GM12878 (cell line): Measurements from ENCODE around the gene SYPL2. TPM values are rescaled to one million over a fixed set of nuclear protein-coding genes. Genes with fewer than 3 reads are reported as not detected.
A peak's percentile ranks its signal among the peaks of the same experiment; 100 is the strongest.

Experiments used
- ATAC-seq: fragments of 200-7000 bp; cut with Tn5 transposase; 3 replicates; pipeline ENCODE4 v1.9.1; 2020; ENCODE audit warnings: mild to moderate bottlenecking, moderate library complexity
- BruUV-seq: library from RNA; stranded (reverse); fragments of 400-500 nt; replicated peaks from 2 replicates; lab custom pipeline; 2021; lab: Mats Ljungman, UMichigan
- CTCF ChIA-PET: fragments of 300-600 bp; sonication (Branson Sonifier 250); formaldehyde crosslinking; extraction: SDS; loops from one replicate; lab custom pipeline; 2021; ENCODE audit warnings: inconsistent platforms; lab: Yijun Ruan, JAX
- POLR2A ChIA-PET: fragments of 350-600 bp; formaldehyde crosslinking; extraction: SDS; loops from one replicate; lab custom pipeline; 2021; ENCODE audit warnings: inconsistent platforms; lab: Charles Lee
- RAD21 ChIA-PET: fragments of 300-600 bp; sonication (Branson Sonifier 250); formaldehyde crosslinking; loops from one replicate; lab custom pipeline; 2023; ENCODE audit warnings: antibody characterized with exemption; ENCODE audit not compliant: unreplicated experiment; lab: Charles Lee
- SMC1A ChIA-PET: fragments of 300-600 bp; sonication (Branson Sonifier 250); formaldehyde crosslinking; loops from one replicate; lab custom pipeline; 2023; ENCODE audit not compliant: unreplicated experiment, uncharacterized antibody; lab: Charles Lee
- DNase-seq: peaks from one replicate; pipeline ENCODE4 v3.0.0-alpha.2; 2011; ENCODE audit warnings: low read depth, low spot score
- FAIRE-seq: peaks from 3 replicates; lab custom pipeline; 2011; peaks lifted over from hg19 to GRCh38; lab: Jason Lieb, UNC
- H2AFZ ChIP-seq: 2 replicates; pipeline ENCODE4 v1.6.0; 2011; ENCODE audit warnings: low read depth, low read length, control low read depth; ENCODE audit not compliant: control insufficient read depth
- H3K27ac ChIP-seq: 2 replicates; pipeline ENCODE4 v1.5.1; 2011; ENCODE audit warnings: control low read depth; ENCODE audit not compliant: control insufficient read depth, insufficient read depth
- H3K27me3 ChIP-seq, 2 experiments: replicated peaks in 1 of 2; 2 replicates each; pipeline versions ENCODE4 v1.6.0 to v1.6.1; 2011; ENCODE audit warnings: low read length in 1 of 2; ENCODE audit not compliant: control insufficient read depth in 2 of 2, insufficient read depth in 2 of 2
- H3K36me3 ChIP-seq, 2 experiments: 2 replicates each; pipeline ENCODE4 v1.5.1; 2011; ENCODE audit warnings: low read length in 1 of 2; ENCODE audit not compliant: control insufficient read depth in 2 of 2, insufficient read depth in 2 of 2
- H3K4me1 ChIP-seq: 2 replicates; pipeline ENCODE4 v1.6.1; 2011; ENCODE audit warnings: mild to moderate bottlenecking, low read length, moderate library complexity, mixed read lengths; ENCODE audit not compliant: control insufficient read depth, insufficient read depth
- H3K4me2 ChIP-seq: 2 replicates; pipeline ENCODE4 v1.6.0; 2011; ENCODE audit warnings: control low read depth; ENCODE audit not compliant: control insufficient read depth, insufficient read depth
- H3K4me3 ChIP-seq: fragments of 200-600 bp; sonication (generic); 2 replicates; pipeline ENCODE4 v1.5.1; 2016
- H3K79me2 ChIP-seq: 2 replicates; pipeline ENCODE4 v1.6.0; 2011; ENCODE audit warnings: low read length; ENCODE audit not compliant: control insufficient read depth, insufficient read depth
- H3K9ac ChIP-seq: 2 replicates; pipeline ENCODE4 v1.8.0; 2011; ENCODE audit warnings: low read length, control low read depth, mixed read lengths; ENCODE audit not compliant: control insufficient read depth, insufficient read depth
- H3K9me3 ChIP-seq: replicated peaks from 3 replicates; pipeline ENCODE4 v1.5.1; 2011; ENCODE audit warnings: mild to moderate bottlenecking, low read length; ENCODE audit not compliant: control insufficient read depth, insufficient read depth
- H4K20me1 ChIP-seq: 2 replicates; pipeline ENCODE4 v1.6.0; 2011; ENCODE audit not compliant: control insufficient read depth, insufficient read depth
- BCL3 ChIP-seq: IDR thresholded peaks from 2 replicates; pipeline ENCODE4 v1.6.1; 2011; ENCODE audit warnings: borderline replicate concordance, low read depth, mild to moderate bottlenecking, moderate library complexity, low read length; ENCODE audit not compliant: insufficient read depth, poor library complexity, severe bottlenecking
- CREB1 ChIP-seq: IDR thresholded peaks from 2 replicates; pipeline ENCODE4 v1.6.1; 2012; ENCODE audit warnings: low read depth, mild to moderate bottlenecking, inconsistent platforms
- DPF2 ChIP-seq: fragments of 450-650 bp; IDR thresholded peaks from 2 replicates; pipeline ENCODE4 v1.6.1; 2017; ENCODE audit warnings: mild to moderate bottlenecking
- NFYA ChIP-seq: IDR thresholded peaks from 2 replicates; pipeline ENCODE4 v1.6.1; 2011; ENCODE audit warnings: low read depth, mild to moderate bottlenecking, low read length, improper control_type of control experiment, borderline replicate concordance
- POU2F2 ChIP-seq: IDR thresholded peaks from 3 replicates; pipeline ENCODE4 v1.6.1; 2011; ENCODE audit warnings: low read depth, mild to moderate bottlenecking, low read length, borderline replicate concordance
- RFX5 ChIP-seq: IDR thresholded peaks from 2 replicates; pipeline ENCODE4 v1.6.1; 2011; ENCODE audit warnings: low read depth, low read length, improper control_type of control experiment
- SP1 ChIP-seq: IDR thresholded peaks from one replicate; pipeline ENCODE4 v1.6.1; 2011; ENCODE audit warnings: low read depth, low read length
- TCF7 ChIP-seq: IDR thresholded peaks from 2 replicates; pipeline ENCODE4 v1.6.1; 2014; ENCODE audit warnings: antibody characterized with exemption, borderline replicate concordance
- ZNF622 ChIP-seq: fragments of 450-650 bp; IDR thresholded peaks from 2 replicates; pipeline ENCODE4 v1.6.1; 2017; ENCODE audit warnings: mild to moderate bottlenecking, inconsistent platforms
- ZSCAN29 ChIP-seq: fragments of 450-650 bp; IDR thresholded peaks from 2 replicates; pipeline ENCODE4 v1.6.1; 2017; ENCODE audit warnings: mild to moderate bottlenecking, moderate library complexity
- WGBS: methylation state at CpG from one replicate; pipeline ENCODE4 v1.1.6; 2016; ENCODE audit warnings: low lambda C conversion rate; ENCODE audit not compliant: insufficient replicate concordance, insufficient coverage; ENCODE audit errors: missing lambda C conversion rate; 5-methylcytosine and 5-hydroxymethylcytosine counted together
- in situ Hi-C: fragments of 300-500 bp; cut with MboI; formaldehyde crosslinking; loops from 9 replicates; pipeline ENCODE4 v1.14.3; 2018; ENCODE audit warnings: mixed read lengths
- intact Hi-C: fragments of 100-400 bp; cut with micrococcal nuclease; formaldehyde crosslinking; loops from one replicate; pipeline ENCODE4 v1.14.2; 2022; ENCODE audit not compliant: unreplicated experiment
- polyA plus RNA-seq, 11 experiments: library from polyadenylated mRNA; depleted of rRNA in 4 of 11; unstranded in 6 of 11; stranded (reverse) in 5 of 11; fragments of >200 nt; fragmentation: Nextera tagmentation in 4 of 11; fragmentation: Illumina TruSeq in 1 of 11; extraction: Ambion mirVana in 4 of 11; extraction: Trizol in 1 of 11; gene quantifications; 1 replicate in 1 of 11; 2 replicates in 10 of 11; pipeline versions ENCODE4 v1.2.1 to v1.2.3, GENCODE V29; 2011 to 2016; ENCODE audit warnings: inconsistent platforms in 2 of 11, missing spikeins in 2 of 11, low read depth in 1 of 11
- total RNA-seq, 4 experiments: library from RNA; depleted of rRNA in 3 of 4; stranded (reverse); fragments of >200 nt in 3 of 4; fragmentation: Illumina TruSeq in 1 of 4; extraction: Trizol in 1 of 4; gene quantifications; 2 replicates each; pipeline versions ENCODE4 v1.2.1 to v1.2.3, GENCODE V29; 2013 to 2021
- TF ChIP-seq, protein P1 (sequence below): fragments of 450-650 bp; IDR thresholded peaks from 2 replicates; pipeline ENCODE4 v1.6.1; 2017; ENCODE audit warnings: mild to moderate bottlenecking
- TF ChIP-seq, protein P2 (sequence below): fragments of 450-650 bp; formaldehyde crosslinking; IDR thresholded peaks from 2 replicates; pipeline ENCODE4 v1.5.0; 2022; ENCODE audit warnings: mild to moderate bottlenecking, missing genetic modification characterization
- TF ChIP-seq, protein P3 (sequence below): fragments of 450-650 bp; conservative IDR thresholded peaks from 2 replicates; pipeline ENCODE4 v1.6.1; 2017; ENCODE audit warnings: mild to moderate bottlenecking, moderate library complexity

SYPL2 gene
- total and polyA plus RNA-seq, 10 of the 15 experiments (the other 5 are each of a cell fraction or from before 2014, with no cell fraction given) = 0.04 to 0.11 (median 0.06) TPM; not detected in 3

DNA sequence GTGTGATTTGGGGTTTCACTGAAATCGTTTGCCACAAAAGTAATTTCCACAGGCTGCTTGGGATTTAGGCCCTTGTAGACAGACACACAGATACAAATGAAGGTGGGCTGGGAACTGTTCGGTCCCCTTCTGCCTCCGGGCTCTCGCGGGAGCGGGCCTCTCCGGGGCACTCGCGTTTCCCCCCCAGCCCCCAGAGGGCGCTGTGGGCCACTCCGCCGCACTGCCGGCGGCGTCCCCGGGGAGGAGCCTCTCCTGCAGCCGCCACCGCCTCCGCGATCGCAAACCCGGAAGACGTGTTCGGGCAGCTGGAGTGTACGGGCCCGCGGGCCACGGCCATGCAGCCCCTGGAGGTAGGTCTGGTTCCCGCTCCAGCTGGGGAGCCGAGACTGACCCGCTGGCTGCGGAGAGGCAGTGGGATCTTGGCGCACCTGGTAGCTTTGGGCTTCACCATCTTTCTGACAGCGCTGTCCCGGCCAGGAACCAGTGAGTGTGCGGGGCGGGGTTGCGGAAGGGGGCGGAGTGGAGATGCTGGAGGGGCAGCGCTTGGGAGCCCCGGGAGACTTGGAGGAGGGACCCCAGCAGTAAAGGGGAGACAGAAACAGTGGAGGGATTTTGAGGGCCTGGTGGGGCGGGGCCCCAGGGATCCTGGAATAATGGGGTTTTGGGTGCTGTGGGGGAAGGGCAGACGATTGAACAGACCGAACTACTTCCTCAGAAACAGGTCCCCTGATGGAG lies 27.6 kb downstream of the SYPL2 start, which contains the start of gene CYB561D1:
CYB561D1 (plus strand) TSS at position 290 of the 735 bp plus-strand sequence; CDS start at position 336, 46 bp downstream.
- H3K9me3 ChIP-seq = no peaks in the 10 kb centered on the region
- H4K20me1 ChIP-seq = no peaks in the 10 kb centered on the region
- peak within 1 kb of the TSS; percentile 77 for H3K9ac ChIP-seq
- peak; percentile 94 for ATAC-seq
- intact Hi-C loops = loop anchor here (1.0 to 5.0 kb wide), 2 partner anchors 38 to 128 kb away; no protein-coding TSS in a partner anchor
- peak within 1 kb of the TSS; percentile 82 for H3K4me3 ChIP-seq
- H3K36me3 ChIP-seq = peaks cover 8 to 9% of the 10 kb centered on the region in 2 experiments; a peak in 3 of 4 replicates
- peak within 1 kb of the TSS; percentile 88 for H3K4me2 ChIP-seq
- peaks cover 4% of the 10 kb centered on the region for H3K4me1 ChIP-seq
- RAD21 ChIA-PET = interaction anchor here (0.8 to 13.4 kb wide), 5 partner anchors 17 to 94 kb away, joined by 3 to 422 read pairs (median 5); partner anchors contain the start of gene GNAI3
- peaks cover 9% of the 10 kb centered on the region for H3K79me2 ChIP-seq
- under 1% methylated on average over 35 of the region's 44 CpGs for WGBS
- SMC1A ChIA-PET = interaction anchor here (0.9 to 14.4 kb wide), 8 partner anchors 9 to 281 kb away, joined by 3 to 431 read pairs (median 3); partner anchors contain the start of genes PSRC1 and SARS1
- no peaks in the 10 kb centered on the region for H3K27me3 ChIP-seq
- peak within 1 kb of the TSS; percentile 99 for H2AFZ ChIP-seq
- no TSS peak for BruUV-seq
- DNase-seq = peak; percentile 55
- peak within 1 kb of the TSS; percentile 79 for H3K27ac ChIP-seq
- peak; percentile 81 for FAIRE-seq
- CTCF ChIA-PET = interaction anchor here (0.7 to 26.7 kb wide), 12 partner anchors 10 to 215 kb away, joined by 3 to 1280 read pairs (median 4); partner anchors contain the start of genes AMIGO1, ATXN7L2, GNAI3 and GPR61
- POLR2A ChIA-PET = interaction anchor here (0.9 to 2.5 kb wide), 6 partner anchors 9 to 66 kb away, joined by 3 to 17 read pairs (median 5); no protein-coding TSS in a partner anchor
- in situ Hi-C loops = loop anchor here (5.0 kb wide), 1 partner anchor 38 kb away; no protein-coding TSS in a partner anchor
- no peak for TF ChIP-seq ZSCAN29
- no peak for TF ChIP-seq TCF7
- 0 out of 3 replicates have a peak, but pooled peaks have one; percentile 39 for TF ChIP-seq POU2F2
- TF ChIP-seq, protein P1, sequence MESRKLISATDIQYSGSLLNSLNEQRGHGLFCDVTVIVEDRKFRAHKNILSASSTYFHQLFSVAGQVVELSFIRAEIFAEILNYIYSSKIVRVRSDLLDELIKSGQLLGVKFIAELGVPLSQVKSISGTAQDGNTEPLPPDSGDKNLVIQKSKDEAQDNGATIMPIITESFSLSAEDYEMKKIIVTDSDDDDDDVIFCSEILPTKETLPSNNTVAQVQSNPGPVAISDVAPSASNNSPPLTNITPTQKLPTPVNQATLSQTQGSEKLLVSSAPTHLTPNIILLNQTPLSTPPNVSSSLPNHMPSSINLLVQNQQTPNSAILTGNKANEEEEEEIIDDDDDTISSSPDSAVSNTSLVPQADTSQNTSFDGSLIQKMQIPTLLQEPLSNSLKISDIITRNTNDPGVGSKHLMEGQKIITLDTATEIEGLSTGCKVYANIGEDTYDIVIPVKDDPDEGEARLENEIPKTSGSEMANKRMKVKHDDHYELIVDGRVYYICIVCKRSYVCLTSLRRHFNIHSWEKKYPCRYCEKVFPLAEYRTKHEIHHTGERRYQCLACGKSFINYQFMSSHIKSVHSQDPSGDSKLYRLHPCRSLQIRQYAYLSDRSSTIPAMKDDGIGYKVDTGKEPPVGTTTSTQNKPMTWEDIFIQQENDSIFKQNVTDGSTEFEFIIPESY = no peak
- TF ChIP-seq, protein P2, sequence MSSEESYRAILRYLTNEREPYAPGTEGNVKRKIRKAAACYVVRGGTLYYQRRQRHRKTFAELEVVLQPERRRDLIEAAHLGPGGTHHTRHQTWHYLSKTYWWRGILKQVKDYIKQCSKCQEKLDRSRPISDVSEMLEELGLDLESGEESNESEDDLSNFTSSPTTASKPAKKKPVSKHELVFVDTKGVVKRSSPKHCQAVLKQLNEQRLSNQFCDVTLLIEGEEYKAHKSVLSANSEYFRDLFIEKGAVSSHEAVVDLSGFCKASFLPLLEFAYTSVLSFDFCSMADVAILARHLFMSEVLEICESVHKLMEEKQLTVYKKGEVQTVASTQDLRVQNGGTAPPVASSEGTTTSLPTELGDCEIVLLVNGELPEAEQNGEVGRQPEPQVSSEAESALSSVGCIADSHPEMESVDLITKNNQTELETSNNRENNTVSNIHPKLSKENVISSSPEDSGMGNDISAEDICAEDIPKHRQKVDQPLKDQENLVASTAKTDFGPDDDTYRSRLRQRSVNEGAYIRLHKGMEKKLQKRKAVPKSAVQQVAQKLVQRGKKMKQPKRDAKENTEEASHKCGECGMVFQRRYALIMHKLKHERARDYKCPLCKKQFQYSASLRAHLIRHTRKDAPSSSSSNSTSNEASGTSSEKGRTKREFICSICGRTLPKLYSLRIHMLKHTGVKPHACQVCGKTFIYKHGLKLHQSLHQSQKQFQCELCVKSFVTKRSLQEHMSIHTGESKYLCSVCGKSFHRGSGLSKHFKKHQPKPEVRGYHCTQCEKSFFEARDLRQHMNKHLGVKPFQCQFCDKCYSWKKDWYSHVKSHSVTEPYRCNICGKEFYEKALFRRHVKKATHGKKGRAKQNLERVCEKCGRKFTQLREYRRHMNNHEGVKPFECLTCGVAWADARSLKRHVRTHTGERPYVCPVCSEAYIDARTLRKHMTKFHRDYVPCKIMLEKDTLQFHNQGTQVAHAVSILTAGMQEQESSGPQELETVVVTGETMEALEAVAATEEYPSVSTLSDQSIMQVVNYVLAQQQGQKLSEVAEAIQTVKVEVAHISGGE (CRISPR knock-in tag) = no peak
- TF ChIP-seq DPF2 = peak; percentile 73; the same call in 1 of the 2 replicates
- no peak; the same call in 1 of the 2 replicates for TF ChIP-seq CREB1
- no peak; the same call in 1 of the 2 replicates for TF ChIP-seq RFX5
- no peak for TF ChIP-seq SP1
- no peak for TF ChIP-seq NFYA
- TF ChIP-seq BCL3 = no peak
- TF ChIP-seq, protein P3, sequence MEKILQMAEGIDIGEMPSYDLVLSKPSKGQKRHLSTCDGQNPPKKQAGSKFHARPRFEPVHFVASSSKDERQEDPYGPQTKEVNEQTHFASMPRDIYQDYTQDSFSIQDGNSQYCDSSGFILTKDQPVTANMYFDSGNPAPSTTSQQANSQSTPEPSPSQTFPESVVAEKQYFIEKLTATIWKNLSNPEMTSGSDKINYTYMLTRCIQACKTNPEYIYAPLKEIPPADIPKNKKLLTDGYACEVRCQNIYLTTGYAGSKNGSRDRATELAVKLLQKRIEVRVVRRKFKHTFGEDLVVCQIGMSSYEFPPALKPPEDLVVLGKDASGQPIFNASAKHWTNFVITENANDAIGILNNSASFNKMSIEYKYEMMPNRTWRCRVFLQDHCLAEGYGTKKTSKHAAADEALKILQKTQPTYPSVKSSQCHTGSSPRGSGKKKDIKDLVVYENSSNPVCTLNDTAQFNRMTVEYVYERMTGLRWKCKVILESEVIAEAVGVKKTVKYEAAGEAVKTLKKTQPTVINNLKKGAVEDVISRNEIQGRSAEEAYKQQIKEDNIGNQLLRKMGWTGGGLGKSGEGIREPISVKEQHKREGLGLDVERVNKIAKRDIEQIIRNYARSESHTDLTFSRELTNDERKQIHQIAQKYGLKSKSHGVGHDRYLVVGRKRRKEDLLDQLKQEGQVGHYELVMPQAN = peak; percentile 97
- no peak for TF ChIP-seq ZNF622
